ENCODE measurements around the gene IRAK2.

DNA sequence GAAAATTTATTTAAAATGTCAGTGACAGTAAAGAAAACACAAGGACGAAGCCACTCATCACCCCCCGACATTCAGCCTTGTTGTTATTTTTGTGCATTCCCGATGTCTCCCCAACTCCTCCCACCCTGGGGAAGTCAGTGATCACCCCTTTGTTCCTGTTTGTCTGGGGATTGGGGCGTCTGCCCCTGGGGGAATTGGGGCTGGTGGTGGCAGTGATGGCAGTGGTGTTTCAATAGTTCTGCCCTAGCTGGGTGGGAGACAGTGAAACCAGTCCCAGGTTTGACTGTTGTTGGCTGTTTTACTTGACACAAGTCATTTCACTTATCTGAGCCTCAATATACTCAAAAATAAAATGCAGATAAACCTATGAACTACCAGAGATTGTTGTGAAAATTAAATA, 33.5 kb downstream of the IRAK2 start:
- TF ChIP-seq EZH2 (IDR thresholded peaks at IDR 0.05; ENCODE audit: insufficient read depth, poor library complexity, severe bottlenecking) (no peak), EZH2phosphoT487 (IDR thresholded peaks at IDR 0.05; ENCODE audit: insufficient read depth, low read depth) (no peak)
